GM21423 (cell line): Measurements from ENCODE around the gene TAGLN3.
"Not testable (repeated sequence)": the region's sequence is repeated elsewhere in the genome, so short reads cannot be mapped to it uniquely, and the experiment has no call there.

ENCODE experiments used
- ATAC-seq: cut with Tn5 transposase; IDR thresholded peaks from one replicate; pipeline ENCODE4 v1.9.1; 2021; ENCODE audit warnings: mild to moderate bottlenecking, moderate library complexity; ENCODE audit not compliant: unreplicated experiment

The TAGLN3 gene

DNA sequence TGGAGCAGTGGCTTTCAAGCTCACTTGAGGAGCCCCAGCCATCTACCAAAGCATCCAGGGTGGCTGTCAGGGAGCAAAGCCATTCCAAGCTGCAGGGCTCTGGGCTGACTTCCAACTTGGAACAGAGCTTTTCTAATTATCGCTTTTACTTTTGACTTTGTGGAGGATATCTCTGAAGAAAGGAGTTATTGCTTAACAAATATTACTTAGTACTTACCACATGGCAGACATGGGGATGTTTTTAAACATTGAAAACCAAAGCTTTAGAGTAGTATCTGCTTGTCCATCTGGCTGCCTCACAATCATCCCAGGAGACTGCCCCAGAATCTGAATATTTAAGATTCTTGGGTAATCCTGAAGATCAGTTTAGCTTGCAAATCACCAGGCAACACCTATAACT lies 8.9 kb downstream of the TAGLN3 start:
- no peak for ATAC-seq

DNA sequence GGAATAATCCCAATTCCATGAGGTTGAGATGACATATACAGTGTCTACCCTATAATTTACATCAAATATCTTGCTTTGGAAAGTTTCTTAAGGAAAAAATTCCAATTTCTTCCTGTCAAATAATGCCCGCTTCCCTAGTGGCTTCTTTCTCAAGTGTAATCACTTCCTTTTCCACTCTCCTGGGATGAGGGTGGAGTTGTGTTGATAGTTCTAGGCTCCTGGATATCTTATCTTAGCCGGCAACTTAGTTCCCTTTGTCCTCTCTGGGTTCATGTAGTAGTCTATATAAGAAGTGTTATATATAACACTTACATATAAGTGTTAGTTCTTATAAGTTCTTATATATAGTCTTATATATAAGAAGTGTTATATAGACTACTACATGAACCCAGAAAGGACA lies 10.9 kb downstream of the TAGLN3 start:
- ATAC-seq, result no peak

DNA sequence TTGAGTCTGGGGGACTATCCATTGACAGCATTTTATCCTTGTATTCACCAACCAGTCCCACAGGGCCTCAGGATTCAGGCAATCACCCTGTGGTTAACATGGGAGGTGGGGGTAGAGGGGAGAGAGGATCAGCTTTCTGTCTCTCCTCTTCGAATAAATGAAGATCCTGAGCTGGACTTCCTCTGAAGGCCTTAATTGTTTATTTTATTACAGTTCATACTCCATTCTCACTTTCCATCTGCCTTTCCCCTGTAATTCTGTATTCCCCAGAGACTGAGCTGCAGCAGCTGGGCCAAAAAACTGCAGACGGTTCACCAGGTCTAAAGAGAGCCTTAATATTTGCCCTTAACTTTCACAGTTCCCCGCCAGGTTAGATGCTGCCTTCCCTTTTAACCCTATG lies 11.9 kb downstream of the TAGLN3 start:
- ATAC-seq, result no peak

DNA sequence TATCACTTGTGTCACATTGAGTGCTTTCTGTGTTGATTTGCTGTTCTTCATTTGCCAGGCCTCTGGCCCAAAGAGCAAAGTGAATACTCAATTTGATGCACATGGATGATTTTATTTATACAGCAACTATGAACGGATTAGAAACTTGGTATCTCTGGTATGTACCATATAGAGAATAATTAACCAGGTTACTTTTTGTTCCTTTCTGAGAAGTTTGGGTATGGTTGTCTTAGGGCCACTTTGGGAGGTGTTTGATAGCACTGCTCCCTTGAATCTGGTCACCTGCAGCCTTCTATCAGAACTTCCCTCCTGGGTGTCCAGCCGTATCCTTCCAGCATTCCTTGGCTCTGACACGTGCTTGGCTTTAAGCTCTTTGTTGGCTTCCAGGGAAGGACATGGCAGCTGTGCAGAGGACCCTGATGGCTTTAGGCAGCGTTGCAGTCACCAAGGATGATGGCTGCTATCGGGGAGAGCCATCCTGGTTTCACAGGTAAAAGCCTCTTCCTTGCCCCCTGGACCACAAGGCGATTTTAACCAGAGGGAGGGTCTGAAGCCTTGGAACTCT lies 12.7 kb downstream of the TAGLN3 start:
- ATAC-seq, result no peak

DNA sequence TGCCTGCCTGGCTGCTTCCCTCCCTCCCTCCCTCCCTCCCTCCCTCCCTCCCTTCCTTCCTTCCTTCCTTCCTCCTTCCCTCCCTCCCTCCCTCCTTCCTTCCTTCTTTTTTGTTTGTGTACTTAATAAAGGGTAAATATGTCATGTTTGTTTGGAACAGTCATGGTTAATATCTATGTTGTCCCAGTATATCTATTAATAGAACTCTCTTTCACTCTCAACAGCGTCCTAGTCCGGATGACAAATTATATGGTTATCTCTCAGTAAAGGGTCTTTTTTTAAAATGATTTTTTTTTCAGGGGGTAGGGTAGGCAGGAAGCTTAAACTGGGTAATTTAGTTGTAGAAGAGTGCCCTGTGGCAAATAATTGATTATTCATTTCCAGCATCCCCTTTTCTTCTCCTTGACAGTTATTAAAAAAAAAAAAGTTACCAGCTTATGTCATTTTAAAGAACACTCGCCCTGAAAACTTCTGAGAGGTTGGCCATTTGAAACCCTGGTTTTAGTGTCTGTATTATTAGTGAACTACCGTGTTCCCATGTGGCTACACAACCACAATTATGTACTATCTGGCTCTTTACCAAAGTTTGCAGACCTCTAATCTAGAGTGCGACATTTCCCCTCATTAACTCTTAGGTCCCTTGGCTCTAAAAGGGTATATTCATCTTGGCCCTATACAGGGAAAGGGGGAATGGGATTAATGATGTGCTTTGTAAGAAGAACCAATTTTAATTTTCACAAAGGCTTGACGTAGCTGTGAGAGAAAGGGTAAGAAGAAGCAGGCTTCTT lies 13.7 kb downstream of the TAGLN3 start:
- ATAC-seq, result no peak

DNA sequence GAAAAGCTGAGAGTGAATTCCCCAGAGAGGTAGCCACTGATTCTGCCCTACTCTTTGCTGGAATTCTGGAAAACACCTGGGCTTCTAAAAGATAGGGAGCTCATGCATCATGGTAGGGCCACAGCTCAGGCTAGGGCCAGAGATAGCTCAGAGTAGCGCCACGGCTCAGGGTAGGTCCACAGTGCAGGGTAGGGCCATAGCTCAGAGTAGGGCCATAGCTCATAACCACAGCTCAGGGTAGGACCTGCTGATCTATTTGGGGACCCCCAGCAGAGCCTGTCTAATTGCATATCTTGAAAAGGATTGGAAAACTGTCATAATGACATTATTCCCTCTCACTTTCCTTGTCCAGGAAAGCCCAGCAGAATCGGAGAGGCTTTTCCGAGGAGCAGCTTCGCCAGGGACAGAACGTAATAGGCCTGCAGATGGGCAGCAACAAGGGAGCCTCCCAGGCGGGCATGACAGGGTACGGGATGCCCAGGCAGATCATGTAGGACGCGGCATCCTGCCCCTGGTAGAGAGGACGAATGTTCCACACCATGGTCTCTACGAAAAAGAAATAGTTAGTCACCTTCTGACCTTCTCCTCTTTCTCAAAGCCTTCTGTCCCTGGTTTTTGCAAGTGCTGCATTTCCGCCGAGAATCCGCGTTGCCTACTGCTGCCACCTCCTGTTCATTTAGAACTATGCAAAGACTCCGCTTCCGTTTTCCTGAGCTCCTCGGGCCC lies 14.5 kb downstream of the TAGLN3 start:
- ATAC-seq, result peak; percentile 82

DNA sequence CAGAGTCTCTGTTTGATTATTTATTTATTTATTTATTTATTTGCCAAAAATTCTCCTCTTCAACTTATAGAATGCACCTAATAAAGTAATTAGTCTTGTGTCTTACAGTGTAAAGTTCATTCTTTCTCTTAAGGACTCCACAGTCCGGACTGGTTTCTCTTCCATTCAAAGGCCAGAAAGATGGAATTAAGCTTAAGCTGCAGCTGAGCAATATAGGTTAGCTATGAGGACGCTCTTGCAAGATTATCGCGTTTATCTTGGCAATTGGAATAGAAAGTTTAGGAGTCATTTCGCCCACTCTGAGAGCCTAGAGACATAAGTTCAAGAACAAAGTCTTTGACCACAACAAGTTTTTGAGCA lies 15.0 kb downstream of the TAGLN3 start:
- peak; percentile 25 for ATAC-seq

DNA sequence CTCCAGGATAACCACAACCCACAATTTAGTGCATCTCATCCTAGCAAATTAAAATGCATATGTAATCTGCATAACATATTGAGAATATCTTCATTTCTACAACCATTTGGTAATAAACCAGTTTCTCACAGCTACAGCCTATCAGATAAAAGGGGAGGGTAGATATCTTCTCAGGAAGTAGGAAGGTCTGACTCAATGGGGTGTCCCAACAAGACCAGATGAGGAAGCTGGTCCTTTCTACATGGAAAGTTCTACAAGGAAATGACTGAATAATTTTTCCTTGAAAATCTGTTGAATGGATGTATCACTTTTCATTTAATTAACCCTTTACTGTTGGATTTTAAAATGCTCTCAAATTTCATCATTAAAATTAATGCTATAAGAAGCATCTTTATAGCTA lies 18.4 kb downstream of the TAGLN3 start:
- no peak for ATAC-seq

DNA sequence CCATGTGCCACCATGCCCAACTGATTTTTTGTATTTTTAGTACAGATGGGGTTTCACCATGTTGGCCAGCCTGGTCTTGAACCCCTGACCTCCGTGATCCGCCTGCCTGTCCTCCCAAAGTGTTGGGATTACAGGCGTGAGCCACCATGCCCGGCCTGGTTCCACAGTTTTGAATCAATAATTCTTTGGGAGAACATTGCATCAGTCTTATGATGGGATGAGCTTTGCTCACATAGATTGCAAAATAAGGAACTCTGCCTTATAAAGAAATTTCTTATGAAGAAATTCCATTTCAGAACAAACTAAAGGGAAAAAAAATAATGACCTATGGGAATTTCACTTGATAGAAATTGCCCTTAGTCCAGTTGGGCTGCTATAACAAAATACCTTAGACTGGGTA lies 20.0 kb downstream of the TAGLN3 start:
- no peak for ATAC-seq

DNA sequence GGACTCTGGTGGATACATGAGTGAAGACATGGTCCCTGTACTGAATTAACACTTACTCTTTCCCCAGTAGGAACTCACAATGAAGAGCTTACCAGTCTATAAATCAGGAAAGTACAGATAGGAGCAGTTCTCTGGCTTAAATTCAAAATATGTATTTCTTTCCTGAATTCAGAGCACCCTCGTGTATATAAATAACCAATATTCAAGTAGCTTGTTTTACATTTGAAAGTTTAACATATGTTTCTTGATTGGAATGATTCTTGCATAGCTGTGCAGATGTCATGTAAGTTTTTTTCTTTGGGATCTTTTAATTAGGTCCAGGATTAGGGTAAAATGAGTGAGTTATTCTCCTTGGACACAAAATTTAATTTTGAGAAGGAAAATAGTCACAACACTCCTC lies 21.0 kb downstream of the TAGLN3 start:
- ATAC-seq, result no peak

DNA sequence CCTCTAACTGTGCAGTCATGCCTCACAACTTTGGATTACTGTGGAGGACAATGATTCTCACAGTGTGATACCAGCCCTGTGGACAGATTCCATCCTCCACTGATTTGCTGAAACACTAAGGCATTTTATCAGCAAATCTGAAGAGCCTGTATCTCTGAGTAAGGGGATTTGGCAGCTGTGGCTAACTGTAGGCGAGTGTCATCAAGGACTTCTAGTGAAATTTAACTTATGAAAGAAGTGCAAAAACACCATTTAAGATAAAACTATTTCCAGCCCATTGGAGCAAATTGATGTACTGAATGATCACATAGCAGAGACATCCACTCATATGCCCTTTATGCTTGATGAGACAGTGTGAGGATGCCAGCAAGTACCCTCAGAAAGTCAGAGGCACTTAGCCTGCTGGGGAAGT lies 22.0 kb downstream of the TAGLN3 start:
- no peak for ATAC-seq

DNA sequence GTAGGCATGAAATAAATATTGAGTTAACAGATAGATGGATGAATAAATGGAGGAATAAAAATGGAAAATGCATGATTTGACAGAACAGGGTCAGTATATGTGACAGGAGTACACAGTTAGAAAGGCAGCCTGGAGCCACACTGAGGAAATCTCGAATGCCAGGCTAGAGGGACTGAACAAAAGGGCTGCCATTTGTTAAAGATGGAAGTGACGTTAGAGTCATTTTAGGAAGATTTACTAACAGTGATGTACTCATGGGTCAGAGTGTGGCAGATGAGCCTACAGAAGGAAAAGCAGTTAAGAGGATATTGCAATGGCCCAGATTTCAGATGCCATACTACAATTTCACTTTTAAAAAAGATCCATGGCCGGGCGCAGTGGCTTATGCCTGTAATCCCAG lies 28.4 kb downstream of the TAGLN3 start:
- no peak for ATAC-seq

DNA sequence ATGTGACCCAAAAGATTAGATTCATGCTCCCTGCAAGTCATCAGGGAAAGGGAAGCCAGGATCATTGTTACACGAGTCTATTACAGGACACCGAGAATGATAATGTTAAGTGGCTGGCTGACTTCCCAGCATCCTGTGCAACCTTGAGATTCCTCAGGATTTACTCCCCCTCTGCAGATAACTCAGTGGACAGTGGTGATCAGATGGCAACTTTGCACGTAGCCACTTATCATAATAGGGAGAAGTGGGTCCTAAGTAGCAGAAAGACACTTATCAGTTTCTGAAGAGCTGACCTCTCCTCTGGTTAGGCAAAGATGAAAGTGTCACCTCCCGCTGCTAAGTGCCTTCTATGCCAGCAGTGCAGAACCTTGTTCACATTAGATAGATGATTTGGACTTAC lies 29.1 kb downstream of the TAGLN3 start:
- no peak for ATAC-seq

DNA sequence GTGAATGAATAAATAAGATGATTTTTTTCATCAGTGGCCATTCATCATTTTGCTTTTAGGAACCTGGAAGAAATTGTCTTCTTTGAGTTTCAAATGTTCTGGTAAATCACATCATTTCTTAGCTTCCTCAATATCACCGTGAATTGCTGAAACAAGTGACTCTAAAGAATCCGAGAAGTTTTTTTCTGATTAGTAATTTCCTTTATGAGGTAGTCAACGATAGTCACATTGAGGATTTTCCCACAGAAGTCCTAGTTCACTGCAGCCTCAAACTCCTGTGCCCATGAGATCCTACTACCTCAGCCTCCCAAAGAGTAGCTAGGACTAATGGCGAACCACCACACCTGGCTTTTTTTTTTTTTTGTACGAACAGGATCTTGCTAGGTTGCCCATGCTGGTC lies 32.2 kb downstream of the TAGLN3 start:
- ATAC-seq, result no peak

DNA sequence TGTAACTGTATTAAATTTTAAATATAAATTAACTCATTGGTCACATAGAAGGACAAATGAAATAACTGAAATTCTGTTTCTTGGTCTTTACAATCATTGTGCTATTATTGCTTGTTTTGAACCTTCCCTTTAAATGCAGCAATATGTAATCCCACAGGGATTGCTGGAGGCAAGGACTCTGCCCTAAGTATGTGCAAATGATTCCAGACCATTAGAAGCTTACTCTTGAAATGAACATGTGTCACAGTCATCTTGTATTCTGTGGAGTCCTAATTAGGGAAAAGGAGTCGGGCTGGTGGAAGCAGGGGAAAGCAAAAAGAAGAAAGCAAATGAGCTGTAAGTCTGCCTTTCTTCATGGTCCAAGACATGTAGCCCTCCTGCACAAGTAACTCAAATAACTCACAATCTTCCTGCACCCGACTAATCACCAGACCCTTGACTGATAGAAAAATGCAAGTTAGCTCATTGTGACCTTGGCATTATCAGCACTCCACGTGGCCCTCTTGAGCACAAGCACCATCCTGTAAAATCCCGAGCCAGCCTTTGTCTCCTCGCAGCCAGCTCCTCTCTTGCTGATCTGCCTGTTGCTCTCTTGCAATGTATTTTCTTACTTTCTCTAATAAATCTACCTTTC lies 33.5 kb downstream of the TAGLN3 start:
- ATAC-seq, result no peak

DNA sequence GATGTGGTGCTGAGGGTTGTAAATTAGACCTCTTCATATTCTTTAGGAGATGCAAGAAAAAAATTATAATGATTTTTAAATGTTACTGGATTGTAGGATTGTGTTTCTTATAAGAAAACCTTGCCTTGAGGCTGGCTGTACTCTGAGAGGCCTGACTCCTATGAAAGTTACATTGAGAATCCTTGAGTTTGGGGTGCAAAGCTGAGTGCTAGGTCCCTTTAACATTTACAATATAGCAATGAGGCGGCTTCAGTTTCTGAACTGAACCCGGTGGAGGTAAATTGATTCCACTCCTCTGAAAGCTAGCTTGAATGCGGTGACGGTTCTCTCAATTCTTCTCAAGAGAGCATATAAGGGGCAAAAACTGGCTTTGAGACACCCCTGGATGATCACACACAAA lies 35.7 kb downstream of the TAGLN3 start, which contains the start of gene TMPRSS7:
Gene TMPRSS7 (plus strand): TSS at position 301 of the 400 bp plus-strand sequence. CDS start 110 bp downstream, outside the sequence.
- no peak for ATAC-seq

DNA sequence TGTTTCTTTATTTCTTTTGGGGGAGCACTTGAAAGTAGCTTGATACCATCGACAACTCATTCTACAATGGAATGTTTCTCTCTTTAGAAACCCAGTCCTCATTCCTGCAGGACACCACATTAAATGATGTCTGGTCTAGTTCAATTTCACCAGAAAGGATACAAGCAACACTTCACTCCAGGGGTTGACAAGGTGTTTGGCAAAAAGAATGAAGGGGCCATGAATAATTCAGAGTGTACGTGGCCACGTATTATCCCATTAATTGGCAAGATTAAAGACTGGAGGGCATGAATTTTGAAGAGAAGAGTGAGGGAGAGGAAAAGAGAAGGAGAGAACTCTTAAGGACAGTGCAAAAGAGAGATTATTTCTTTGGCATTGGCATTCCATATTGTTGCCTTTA lies 36.5 kb downstream of the TAGLN3 start:
- ATAC-seq, result no peak

DNA sequence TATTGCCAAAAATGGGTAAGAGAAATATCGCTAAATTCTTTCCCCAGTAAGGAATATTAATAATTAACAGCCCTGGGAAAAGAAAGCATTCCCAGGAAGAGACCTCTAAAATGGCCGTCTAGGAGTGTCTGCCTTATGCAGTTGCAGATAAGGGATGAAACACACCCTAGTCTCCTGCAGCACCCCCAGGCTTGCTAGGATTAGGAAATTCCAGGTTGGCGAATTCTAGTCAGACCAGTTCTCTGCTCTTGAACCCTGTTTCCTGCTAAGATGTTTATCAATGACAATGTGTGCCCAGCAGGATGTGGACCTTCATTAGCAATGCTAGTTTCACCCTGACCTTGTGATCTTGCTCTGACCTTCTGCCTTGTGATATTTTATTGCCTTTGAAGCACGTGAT lies 38.5 kb downstream of the TAGLN3 start:
- not testable (repeated sequence) for ATAC-seq

DNA sequence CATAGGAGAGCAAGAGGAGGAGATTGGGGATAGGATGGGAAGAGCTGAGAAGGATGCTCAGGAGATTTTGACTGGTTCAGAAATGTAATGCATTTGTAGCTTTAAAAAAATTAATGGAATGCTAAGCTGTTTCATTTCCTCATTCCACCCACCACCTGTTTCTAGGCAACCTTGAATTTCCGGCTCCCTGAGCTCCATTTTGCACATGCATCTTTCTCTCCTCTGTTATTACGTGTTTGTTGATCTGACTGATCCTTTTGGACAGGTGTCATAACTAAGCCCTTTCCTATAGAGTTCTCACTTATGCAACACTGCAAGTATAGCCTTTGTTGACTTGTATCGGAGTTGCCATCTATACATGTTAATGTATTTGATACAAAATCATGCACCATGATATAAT lies 40.1 kb downstream of the TAGLN3 start:
- ATAC-seq, result no peak

DNA sequence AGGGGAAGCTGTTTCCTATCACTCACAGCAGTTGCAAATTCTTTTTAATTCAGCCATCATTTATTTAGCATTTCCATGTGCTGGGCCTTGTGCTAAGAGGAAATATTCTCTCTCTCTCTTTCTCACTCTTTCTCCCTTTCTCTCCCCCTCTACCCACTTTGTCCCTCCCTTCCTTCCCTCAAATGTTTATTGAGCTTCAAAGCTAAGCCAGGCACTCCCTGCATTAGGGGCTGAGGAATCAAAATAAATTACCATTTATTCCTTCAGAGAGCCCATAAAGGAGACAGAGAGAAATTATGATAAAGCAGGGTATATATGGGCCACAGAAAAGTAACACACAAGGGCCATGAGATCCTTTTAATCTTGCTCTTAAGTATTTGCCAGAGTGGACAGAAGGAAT lies 42.6 kb downstream of the TAGLN3 start:
- ATAC-seq, result no peak

DNA sequence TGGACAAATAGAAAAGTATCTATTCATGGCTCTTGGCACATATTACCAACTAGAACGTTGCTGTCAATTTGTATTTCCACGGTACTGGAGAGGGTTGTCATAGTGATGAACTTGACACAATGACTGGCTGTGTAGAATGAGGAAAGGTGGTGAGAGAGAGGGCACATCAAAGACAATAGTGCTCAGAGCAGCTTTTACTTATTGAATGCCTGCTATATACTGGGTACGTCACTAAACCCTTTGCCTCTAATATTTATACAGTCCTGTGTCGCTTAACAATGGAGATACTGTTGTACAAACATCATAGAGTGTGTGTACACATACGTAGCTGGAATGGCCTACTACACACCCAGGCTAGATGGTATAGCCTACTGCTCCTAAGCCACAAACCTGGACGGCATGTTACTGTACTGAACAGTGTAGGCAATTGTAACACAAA lies 44.1 kb downstream of the TAGLN3 start:
- ATAC-seq, result no peak
